ENCODE results near the gene DGKI.

DGKI gene

GRCh38 chr7:137846827-137847567 lies at the start of gene DGKI:
TSS of gene DGKI (minus strand) at chr7:137846974.
- DNase-seq: no peak

GRCh38 chr7:137895301-137896221 lies 48.8 kb upstream of the DGKI start:
- no peak for DNase-seq

GRCh38 chr7:137893143-137893742 lies 46.5 kb upstream of the DGKI start:
- DNase-seq: no peak

- DNase-seq: no peak
Measured at GRCh38 chr7:137891016-137891655, 44.4 kb upstream of the DGKI start.

- DNase-seq: no peak
Measured at GRCh38 chr7:137890449-137890921, 43.7 kb upstream of the DGKI start.

- no peak for DNase-seq
Measured at GRCh38 chr7:137888241-137888640, 41.5 kb upstream of the DGKI start.

GRCh38 chr7:137886746-137887145 lies 40.0 kb upstream of the DGKI start:
- no peak for DNase-seq

GRCh38 chr7:137886281-137886680 lies 39.5 kb upstream of the DGKI start:
- no peak for DNase-seq

- DNase-seq: no peak
Measured at GRCh38 chr7:137885678-137886077, 38.9 kb upstream of the DGKI start.

GRCh38 chr7:137882806-137883205 lies 36.0 kb upstream of the DGKI start:
- no peak for DNase-seq

- no peak for DNase-seq
Measured at GRCh38 chr7:137882261-137882668, 35.5 kb upstream of the DGKI start.

GRCh38 chr7:137881607-137882260 lies 35.0 kb upstream of the DGKI start:
- no peak for DNase-seq

- no peak for DNase-seq
Measured at GRCh38 chr7:137880432-137880831, 33.7 kb upstream of the DGKI start.

GRCh38 chr7:137879357-137880158 lies 32.8 kb upstream of the DGKI start:
- no peak for DNase-seq

GRCh38 chr7:137878333-137878961 lies 31.7 kb upstream of the DGKI start:
- DNase-seq: no peak

GRCh38 chr7:137877027-137877675 lies 30.4 kb upstream of the DGKI start:
- DNase-seq: no peak

- DNase-seq: no peak
Measured at GRCh38 chr7:137875746-137876145, 29.0 kb upstream of the DGKI start.

- DNase-seq: no peak
Measured at GRCh38 chr7:137873979-137874777, 27.4 kb upstream of the DGKI start.

GRCh38 chr7:137873524-137873923 lies 26.8 kb upstream of the DGKI start:
- DNase-seq: no peak

Data from NCI-H524 treated with DMSO at 0.1 percent for 48 hours (cell line).